Measurements from ENCODE around the gene HINT3.
"Not testable (repeated sequence)": the region's sequence is repeated elsewhere in the genome, so short reads cannot be mapped to it uniquely, and the experiment has no call there.

HINT3 gene

GRCh38 chr6:125939791-125940190 is 16.8 kb upstream of the HINT3 start:
- no peak for DNase-seq (ENCODE audit: low read depth in 2 of 2)

DNA sequence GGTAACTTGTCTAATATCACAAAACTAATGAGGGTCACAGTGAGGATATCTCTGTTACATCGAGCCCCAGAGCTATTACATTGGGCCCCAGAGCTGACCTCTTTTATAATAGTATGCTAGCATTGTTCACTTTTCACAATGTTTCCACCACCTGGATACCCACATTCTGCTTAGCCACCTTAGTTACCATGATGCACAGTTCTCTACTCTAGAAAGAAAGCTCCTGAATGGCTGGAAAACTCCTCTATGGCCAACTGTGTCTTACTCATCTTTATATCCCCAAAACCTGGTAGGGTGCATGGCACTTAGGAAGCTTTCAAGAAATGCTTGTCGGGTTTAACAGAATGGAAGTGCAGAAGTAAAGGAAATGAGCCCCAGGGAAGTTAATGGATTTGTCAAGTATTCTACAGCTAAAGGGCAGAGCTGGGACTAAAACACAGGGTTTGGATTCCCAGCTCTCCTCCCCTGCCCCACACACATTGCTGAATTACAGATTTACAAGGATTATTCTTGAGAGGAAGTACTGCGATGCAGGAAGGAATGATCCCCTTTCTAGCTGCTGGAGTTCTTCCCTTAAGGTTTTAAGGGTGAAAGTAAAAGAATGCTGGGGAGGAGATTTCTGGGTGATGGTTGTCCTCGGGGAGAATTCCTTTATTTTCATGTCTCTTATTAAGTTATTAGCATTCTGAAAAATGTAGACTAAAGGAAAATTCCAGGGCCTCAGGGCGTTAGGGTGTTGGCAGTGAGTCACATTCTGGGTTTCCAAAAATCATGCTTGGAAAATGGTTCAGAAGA is 16.1 kb upstream of the HINT3 start:
- no peak for DNase-seq (ENCODE audit: low read depth in 2 of 2)

DNA sequence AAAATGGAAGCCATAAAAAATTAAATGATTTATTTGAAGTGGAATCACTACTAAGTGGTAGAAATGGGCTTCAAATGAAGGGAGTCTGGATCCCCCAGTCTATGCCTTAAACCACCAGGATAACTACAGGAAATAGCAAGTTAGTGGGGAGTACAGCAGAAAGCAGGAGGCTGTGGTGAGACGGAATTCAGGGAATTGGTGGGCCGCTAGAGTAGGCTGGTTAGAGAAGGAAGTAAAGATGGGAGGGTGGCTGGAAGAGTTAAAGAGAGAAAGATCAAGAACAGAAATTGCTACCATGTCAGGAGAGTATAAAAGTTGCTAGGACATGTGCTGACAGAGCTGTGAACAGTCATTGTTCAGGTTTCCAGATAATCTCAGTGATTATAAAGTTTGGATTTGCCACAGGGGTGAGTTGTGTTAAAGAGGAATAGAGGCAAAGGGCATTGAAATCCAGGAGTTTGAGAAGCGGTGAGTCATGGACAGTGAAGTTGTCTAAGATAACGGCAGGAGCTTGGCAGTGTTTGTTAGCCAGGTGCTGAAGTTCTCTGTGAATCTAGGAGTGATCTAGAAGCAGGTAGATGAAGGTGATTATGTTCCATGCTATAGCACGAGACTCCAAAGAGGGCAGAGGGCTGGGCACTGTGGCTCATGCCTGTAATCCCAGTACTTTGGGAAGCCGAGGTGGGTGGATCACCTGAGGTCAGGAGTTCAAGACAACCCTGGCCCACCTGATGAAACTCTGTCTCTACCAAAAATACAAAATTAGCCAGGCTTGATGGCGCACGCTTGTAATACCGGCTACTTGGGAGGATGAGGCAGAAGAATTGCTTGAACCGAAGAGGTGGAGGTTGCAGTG is 13.7 kb upstream of the HINT3 start:
- no peak for DNase-seq (ENCODE audit: low read depth in 2 of 2)

DNA sequence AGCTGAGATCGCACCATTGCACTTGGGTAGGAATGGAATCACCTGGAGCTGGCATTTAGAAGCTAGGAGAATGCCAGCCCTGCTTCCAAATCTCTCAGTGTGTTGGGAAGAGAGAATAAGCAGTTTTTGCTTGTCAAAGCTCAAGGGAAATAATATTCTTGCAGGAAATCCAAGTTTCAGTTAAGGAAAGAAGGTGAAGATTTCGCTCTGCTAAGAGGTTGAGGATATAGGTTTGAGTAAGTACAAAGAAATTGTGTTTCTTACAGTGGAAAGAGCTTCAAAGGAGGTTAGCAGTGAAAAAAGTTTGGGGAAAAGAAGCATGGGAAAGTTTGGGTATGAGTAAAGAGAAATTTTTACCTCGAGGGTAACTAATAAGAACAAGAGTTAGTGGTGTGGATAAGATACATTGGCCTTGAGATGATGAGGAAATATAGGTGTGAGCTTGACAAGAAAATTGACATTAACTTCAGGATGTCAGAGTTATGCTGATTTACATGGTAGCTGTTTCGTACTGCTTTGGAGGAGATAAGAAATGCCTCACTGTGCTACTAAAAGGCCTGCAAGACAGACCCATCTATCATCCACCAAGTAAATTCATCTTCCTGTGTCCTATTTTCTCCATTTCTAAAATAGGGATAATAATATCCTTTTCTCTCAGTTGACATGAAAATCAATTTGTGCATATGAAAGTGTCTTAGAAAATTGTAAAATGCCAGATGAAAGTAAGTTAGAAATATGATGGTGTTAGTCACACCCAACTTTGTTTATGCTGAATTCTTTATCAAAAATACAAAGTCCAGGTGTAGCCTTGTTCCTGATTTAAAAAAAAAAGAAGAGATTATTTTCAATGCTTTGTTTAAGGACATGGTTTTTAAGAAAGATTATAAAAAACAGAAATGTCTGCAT is 12.8 kb upstream of the HINT3 start:
- no peak for DNase-seq (ENCODE audit: low read depth in 2 of 2)

DNA sequence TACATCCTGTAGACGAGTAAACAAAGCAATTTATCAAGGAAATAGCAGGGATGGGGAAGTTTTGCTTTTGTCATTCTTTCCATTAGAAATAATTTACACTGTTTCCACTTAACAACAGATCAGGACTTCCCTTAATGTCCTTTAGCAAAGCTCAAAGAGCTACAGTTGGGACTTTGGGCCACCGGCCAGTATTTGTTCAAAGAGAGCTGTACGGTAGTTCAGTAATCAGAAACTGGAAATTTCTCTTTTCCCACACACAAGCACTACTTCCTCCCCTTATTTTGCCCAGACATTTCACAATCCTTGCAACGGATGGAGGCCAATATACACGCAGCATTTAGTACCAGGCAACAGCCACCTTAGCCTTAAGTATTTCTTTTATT is 12.1 kb upstream of the HINT3 start:
- no peak for DNase-seq (ENCODE audit: low read depth in 2 of 2)

- DNase-seq (ENCODE audit: low read depth in 2 of 2): no peak
Observed at GRCh38 chr6:125944896-125945295, 11.7 kb upstream of the HINT3 start.

DNA sequence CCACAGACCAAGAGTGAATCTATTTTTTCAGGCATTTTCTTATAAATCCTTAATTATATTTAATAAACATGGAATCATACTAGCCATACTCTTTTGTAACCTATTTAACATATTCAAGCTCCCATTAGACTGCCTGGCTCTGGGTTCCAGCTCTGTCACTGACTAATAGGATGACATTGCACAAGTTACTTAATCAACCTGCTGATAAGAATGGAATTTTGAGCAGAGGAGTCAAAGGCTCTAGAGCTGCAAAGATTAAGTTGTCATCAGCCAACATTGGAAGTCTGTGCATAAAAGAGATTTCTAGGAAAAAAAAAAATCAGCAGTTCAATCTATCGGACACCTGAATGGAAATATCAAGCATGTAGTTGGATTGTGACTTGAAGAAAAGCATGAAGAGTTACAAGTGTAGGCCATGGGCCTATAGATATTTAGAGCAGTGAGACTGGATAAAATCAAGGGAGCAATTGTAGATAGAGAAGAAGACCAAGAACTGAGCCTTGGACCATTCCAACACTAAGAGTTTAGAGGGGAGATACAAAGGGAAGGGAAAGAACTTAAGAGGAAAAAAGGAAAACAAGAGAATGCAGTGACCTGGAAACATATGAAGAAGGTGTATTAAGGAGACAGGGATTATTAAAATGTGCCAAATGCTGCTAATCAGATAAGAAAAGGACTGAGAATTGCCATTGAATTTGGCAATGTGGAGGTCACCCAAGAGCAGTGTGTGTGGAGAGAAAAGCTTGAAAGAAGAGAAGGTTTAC is 11.0 kb upstream of the HINT3 start:
- DNase-seq (ENCODE audit: low read depth in 2 of 2): no peak

GRCh38 chr6:125947615-125948014 is 9.0 kb upstream of the HINT3 start:
- DNase-seq (ENCODE audit: low read depth in 2 of 2): no peak

DNA sequence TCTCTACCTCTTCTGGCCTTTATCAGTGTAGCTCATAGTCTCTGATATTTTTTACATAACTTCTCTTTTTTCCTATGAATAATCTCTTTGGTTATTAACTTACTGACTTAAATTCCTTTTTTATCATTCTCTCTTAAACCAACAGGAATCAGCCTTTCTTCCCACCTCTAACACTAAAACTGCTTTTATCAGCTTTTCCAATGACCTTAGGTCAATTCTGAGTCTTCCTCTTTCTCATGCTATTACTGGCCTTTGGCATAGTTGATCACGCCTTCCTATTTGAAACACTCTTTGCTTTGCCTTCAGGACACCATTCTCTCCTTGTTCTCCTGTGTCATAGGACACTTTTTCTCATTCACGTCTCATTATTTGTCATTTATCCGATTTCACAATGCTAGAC is 8.1 kb upstream of the HINT3 start:
- no peak for DNase-seq (ENCODE audit: low read depth in 2 of 2)

DNA sequence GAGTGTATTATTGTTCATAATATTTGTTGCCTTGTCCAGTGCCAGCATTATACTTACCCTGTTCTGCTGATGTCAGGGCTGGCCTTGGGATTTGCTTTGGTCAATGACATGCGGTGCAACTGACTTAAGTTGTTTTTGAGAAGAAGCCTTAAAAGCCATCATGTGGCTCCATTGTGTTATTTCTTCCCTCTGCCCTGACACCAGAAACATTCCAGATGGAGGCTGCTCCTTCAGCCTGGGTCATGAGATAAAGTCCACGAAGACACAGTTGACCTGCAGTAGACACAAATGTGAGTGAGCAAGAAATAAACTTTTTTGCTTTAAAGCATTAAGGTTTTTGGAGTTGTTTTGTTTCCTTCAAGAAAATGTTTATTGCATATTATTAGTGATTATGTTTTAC is 7.5 kb upstream of the HINT3 start:
- DNase-seq (ENCODE audit: low read depth in 2 of 2): no peak

- DNase-seq (ENCODE audit: low read depth in 2 of 2): no peak
Observed at GRCh38 chr6:125950293-125950692, 6.3 kb upstream of the HINT3 start.

- not testable (repeated sequence) for DNase-seq (ENCODE audit: low read depth in 2 of 2)
Observed at GRCh38 chr6:125950716-125951115, 5.9 kb upstream of the HINT3 start.

DNA sequence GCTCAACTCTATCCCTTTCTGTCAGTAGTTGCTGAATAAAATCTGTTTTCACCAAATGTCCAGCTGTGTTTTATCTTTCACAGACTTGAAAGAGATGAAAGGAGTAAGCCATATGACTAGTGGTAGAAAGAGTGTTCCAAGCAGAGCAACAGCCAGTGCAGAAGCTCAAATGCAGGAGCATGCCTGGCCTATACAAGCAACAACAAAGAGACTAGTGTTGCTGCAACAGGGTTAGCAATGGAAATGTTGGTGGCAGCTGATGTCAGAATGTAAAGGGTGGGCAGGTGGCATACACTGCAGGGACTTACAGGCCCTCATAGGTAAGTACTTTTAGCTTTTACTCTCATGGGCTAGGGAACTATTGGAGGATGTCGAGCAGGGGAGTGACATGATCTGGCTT is 5.2 kb upstream of the HINT3 start:
- no peak for DNase-seq (ENCODE audit: low read depth in 2 of 2)

GRCh38 chr6:125952764-125953501 is 3.6 kb upstream of the HINT3 start:
- no peak for DNase-seq (ENCODE audit: low read depth in 2 of 2)

GRCh38 chr6:125953502-125953875 is 3.1 kb upstream of the HINT3 start:
- DNase-seq (ENCODE audit: low read depth in 2 of 2): no peak

DNA sequence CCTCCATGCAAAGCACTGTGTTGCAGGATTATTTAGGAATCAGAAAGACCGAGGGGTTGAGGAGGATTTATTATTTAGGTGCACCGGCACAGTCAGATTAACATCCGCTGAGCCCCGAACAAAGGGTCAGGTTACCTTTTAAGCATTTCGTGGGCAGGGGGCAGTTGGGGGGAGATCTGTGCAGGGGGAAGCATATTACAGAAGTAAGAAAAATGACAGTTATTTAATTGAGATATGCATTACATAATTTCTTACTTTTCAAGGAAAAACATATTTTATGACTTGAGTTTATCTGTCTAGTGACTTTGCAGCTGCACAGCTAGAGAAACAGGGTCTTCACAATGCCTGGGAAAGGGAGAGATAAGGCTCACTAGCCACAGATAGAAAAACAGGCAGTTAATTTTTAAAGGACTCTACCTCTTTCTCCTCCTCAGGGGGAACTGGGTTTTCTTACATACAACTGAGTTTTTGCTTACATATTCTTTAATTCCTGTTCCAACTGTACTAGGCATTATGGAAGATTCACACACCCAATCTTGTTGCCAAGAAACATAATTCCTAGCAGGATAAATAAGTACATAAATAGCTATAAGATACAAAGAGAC is 1.7 kb upstream of the HINT3 start:
- DNase-seq (ENCODE audit: low read depth in 2 of 2): no peak

DNA sequence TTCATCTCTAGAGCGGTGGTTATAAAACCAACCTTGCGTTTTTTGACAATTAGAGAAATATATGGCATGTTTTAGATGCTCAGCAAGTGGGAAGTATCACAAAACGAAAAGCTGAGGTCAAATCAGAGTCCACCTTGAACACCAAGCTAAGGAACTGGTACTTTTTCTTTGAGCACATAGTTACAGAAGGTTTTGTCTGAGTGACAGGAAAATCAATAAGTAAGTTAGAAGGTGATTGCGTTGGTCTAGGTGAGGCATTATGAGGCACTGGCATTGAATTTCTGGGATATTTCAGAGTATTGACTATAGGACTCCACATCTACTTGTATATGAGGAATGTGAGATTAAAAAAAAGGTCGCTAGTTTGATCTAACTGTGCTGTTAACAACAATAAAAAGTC is 597 bp upstream of the HINT3 start:
- DNase-seq (ENCODE audit: low read depth in 2 of 2): no peak

GRCh38 chr6:125957391-125957693 is 772 bp downstream of the HINT3 start:
- no peak for DNase-seq (ENCODE audit: low read depth in 2 of 2)

GRCh38 chr6:125957845-125958244 is 1.3 kb downstream of the HINT3 start:
- DNase-seq (ENCODE audit: low read depth in 2 of 2): no peak

DNA sequence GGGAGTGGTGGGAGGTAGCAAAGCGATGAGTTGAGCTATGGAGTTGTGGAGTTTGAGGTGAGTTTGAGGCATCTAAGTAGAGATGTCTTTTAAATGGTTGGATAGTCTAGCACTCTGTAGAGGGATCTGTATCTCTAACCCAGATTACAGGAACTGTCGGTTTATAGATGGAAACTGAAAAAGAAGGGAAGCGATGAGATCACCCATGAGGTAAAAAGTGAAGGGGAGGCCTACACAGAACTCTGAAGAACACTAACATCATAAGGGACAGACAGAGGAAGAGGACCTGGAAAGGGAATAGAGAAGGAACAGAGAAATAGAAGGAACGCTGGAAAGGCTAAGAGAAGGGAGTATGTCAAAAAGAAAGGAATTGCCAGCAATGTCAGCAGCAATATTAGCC is 2.5 kb downstream of the HINT3 start:
- no peak for DNase-seq (ENCODE audit: low read depth in 2 of 2)

- no peak for DNase-seq (ENCODE audit: low read depth in 2 of 2)
Observed at GRCh38 chr6:125961117-125961516, 4.5 kb downstream of the HINT3 start.
